H1 (cell line): ENCODE measurements around the gene OR51V1. TPM values are rescaled to one million over a fixed set of nuclear protein-coding genes. Genes with fewer than 3 reads are reported as not detected.

Experiments used
- EP300 ChIP-seq, 2 experiments: IDR thresholded peaks; 1 replicate in 1 of 2; 2 replicates in 1 of 2; pipeline ENCODE4 v1.6.1; 2011 to 2012; ENCODE audit warnings: low read depth in 2 of 2, low read length in 2 of 2, mild to moderate bottlenecking in 2 of 2, borderline replicate concordance in 1 of 2, inconsistent platforms in 1 of 2, moderate library complexity in 1 of 2
- HDAC2 ChIP-seq, 2 experiments: fragments of 300-600 bp in 1 of 2; sonication (generic) in 1 of 2; IDR thresholded peaks; 2 replicates each; pipeline ENCODE4 v1.6.1; 2011 to 2012; ENCODE audit warnings: low read depth in 2 of 2, low read length in 2 of 2, mild to moderate bottlenecking in 2 of 2, moderate library complexity in 2 of 2, borderline replicate concordance in 1 of 2, inconsistent platforms in 1 of 2
- KDM5A ChIP-seq: fragments of 200-600 bp; IDR thresholded peaks from 2 replicates; pipeline ENCODE4 v1.7.1; 2012; ENCODE audit warnings: mild to moderate bottlenecking, low read length, inconsistent platforms, mixed read lengths
- MAX ChIP-seq: IDR thresholded peaks from 2 replicates; pipeline ENCODE4 v1.6.1; 2012; ENCODE audit warnings: inconsistent platforms
- SIRT6 ChIP-seq: IDR thresholded peaks from one replicate; pipeline ENCODE4 v1.7.1; 2012; ENCODE audit warnings: low read length, inconsistent platforms
- polyA plus RNA-seq, 7 experiments: library from polyadenylated mRNA; depleted of rRNA in 3 of 7; stranded (reverse) in 5 of 7; unstranded in 2 of 7; fragments of >200 nt in 5 of 7; fragments of 200-250 nt in 2 of 7; gene quantifications; 1 replicate in 5 of 7; 2 replicates in 1 of 7; 4 replicates in 1 of 7; pipeline versions ENCODE4 v1.2.1 to v1.2.3, GENCODE V29; 2011 to 2013; ENCODE audit warnings: missing spikeins in 2 of 7, mixed read lengths in 2 of 7
- total RNA-seq: library from RNA; stranded (reverse); fragmentation: NEBNext Ultra II Directional; extraction: Animal tissue kit (Norgen Biotek cat#: 25700); gene quantifications from 2 replicates; pipeline ENCODE4 v1.2.1, GENCODE V29; 2021
- TF ChIP-seq, protein P1 (sequence below): fragments of 300-600 bp; sonication (generic); IDR thresholded peaks from 2 replicates; pipeline ENCODE4 v1.7.1; 2012; ENCODE audit warnings: low read length, moderate library complexity, mild to moderate bottlenecking, inconsistent platforms; ENCODE audit not compliant: insufficient replicate concordance

The OR51V1 gene
- total and polyA plus RNA-seq, 2 of the 8 experiments (the other 6 are each of a cell fraction or from before 2014, with no cell fraction given): not detected

GRCh38 chr11:5197536-5197935 lies 2.9 kb downstream of the OR51V1 start (continued):
- TF ChIP-seq, protein P1, sequence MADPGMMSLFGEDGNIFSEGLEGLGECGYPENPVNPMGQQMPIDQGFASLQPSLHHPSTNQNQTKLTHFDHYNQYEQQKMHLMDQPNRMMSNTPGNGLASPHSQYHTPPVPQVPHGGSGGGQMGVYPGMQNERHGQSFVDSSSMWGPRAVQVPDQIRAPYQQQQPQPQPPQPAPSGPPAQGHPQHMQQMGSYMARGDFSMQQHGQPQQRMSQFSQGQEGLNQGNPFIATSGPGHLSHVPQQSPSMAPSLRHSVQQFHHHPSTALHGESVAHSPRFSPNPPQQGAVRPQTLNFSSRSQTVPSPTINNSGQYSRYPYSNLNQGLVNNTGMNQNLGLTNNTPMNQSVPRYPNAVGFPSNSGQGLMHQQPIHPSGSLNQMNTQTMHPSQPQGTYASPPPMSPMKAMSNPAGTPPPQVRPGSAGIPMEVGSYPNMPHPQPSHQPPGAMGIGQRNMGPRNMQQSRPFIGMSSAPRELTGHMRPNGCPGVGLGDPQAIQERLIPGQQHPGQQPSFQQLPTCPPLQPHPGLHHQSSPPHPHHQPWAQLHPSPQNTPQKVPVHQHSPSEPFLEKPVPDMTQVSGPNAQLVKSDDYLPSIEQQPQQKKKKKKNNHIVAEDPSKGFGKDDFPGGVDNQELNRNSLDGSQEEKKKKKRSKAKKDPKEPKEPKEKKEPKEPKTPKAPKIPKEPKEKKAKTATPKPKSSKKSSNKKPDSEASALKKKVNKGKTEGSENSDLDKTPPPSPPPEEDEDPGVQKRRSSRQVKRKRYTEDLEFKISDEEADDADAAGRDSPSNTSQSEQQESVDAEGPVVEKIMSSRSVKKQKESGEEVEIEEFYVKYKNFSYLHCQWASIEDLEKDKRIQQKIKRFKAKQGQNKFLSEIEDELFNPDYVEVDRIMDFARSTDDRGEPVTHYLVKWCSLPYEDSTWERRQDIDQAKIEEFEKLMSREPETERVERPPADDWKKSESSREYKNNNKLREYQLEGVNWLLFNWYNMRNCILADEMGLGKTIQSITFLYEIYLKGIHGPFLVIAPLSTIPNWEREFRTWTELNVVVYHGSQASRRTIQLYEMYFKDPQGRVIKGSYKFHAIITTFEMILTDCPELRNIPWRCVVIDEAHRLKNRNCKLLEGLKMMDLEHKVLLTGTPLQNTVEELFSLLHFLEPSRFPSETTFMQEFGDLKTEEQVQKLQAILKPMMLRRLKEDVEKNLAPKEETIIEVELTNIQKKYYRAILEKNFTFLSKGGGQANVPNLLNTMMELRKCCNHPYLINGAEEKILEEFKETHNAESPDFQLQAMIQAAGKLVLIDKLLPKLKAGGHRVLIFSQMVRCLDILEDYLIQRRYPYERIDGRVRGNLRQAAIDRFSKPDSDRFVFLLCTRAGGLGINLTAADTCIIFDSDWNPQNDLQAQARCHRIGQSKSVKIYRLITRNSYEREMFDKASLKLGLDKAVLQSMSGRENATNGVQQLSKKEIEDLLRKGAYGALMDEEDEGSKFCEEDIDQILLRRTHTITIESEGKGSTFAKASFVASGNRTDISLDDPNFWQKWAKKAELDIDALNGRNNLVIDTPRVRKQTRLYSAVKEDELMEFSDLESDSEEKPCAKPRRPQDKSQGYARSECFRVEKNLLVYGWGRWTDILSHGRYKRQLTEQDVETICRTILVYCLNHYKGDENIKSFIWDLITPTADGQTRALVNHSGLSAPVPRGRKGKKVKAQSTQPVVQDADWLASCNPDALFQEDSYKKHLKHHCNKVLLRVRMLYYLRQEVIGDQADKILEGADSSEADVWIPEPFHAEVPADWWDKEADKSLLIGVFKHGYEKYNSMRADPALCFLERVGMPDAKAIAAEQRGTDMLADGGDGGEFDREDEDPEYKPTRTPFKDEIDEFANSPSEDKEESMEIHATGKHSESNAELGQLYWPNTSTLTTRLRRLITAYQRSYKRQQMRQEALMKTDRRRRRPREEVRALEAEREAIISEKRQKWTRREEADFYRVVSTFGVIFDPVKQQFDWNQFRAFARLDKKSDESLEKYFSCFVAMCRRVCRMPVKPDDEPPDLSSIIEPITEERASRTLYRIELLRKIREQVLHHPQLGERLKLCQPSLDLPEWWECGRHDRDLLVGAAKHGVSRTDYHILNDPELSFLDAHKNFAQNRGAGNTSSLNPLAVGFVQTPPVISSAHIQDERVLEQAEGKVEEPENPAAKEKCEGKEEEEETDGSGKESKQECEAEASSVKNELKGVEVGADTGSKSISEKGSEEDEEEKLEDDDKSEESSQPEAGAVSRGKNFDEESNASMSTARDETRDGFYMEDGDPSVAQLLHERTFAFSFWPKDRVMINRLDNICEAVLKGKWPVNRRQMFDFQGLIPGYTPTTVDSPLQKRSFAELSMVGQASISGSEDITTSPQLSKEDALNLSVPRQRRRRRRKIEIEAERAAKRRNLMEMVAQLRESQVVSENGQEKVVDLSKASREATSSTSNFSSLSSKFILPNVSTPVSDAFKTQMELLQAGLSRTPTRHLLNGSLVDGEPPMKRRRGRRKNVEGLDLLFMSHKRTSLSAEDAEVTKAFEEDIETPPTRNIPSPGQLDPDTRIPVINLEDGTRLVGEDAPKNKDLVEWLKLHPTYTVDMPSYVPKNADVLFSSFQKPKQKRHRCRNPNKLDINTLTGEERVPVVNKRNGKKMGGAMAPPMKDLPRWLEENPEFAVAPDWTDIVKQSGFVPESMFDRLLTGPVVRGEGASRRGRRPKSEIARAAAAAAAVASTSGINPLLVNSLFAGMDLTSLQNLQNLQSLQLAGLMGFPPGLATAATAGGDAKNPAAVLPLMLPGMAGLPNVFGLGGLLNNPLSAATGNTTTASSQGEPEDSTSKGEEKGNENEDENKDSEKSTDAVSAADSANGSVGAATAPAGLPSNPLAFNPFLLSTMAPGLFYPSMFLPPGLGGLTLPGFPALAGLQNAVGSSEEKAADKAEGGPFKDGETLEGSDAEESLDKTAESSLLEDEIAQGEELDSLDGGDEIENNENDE: no peak
- no peak for TF ChIP-seq MAX
- no peak for TF ChIP-seq KDM5A
- TF ChIP-seq EP300 (IDR thresholded peaks at IDR 0.05; ENCODE audit: borderline replicate concordance in 1 of 2, low read depth in 2 of 2, low read length in 2 of 2): no peak
- TF ChIP-seq SIRT6: no peak
- TF ChIP-seq HDAC2 (IDR thresholded peaks at IDR 0.05; ENCODE audit: borderline replicate concordance in 1 of 2, low read depth in 2 of 2, low read length in 2 of 2): no peak
- TF ChIP-seq, all 59 proteins: peak for 0
